HG03196 (cell line): ENCODE results near the gene OPRPN.

Source experiments
- ATAC-seq: cut with Tn5 transposase; IDR thresholded peaks from one replicate; pipeline ENCODE4 v1.9.1; 2021; ENCODE audit not compliant: unreplicated experiment

Gene OPRPN

GRCh38 chr4:70397580-70397979 is at the start of gene OPRPN:
OPRPN (plus strand) TSS chr4:70397940; CDS start chr4:70399286, 1,346 bp downstream.
- ATAC-seq = no peak

GRCh38 chr4:70356185-70356584 is 41.6 kb upstream of the OPRPN start:
- ATAC-seq = no peak

- ATAC-seq = no peak
Observed at GRCh38 chr4:70359115-70359661, 38.6 kb upstream of the OPRPN start.

- no peak for ATAC-seq
Observed at GRCh38 chr4:70360460-70360859, 37.3 kb upstream of the OPRPN start, which contains the start of gene SMR3A. SMR3A (plus strand) TSS chr4:70360760; CDS start chr4:70362116, 1,356 bp downstream.

GRCh38 chr4:70364002-70364401 is 33.7 kb upstream of the OPRPN start:
- no peak for ATAC-seq

GRCh38 chr4:70365479-70365878 is 32.3 kb upstream of the OPRPN start:
- no peak for ATAC-seq

- ATAC-seq = no peak
Observed at GRCh38 chr4:70367813-70368212, 29.9 kb upstream of the OPRPN start.

GRCh38 chr4:70371987-70372386 is 25.8 kb upstream of the OPRPN start:
- ATAC-seq = no peak

- ATAC-seq = no peak
Observed at GRCh38 chr4:70372760-70373159, 25.0 kb upstream of the OPRPN start.

- no peak for ATAC-seq
Observed at GRCh38 chr4:70380578-70380977, 17.2 kb upstream of the OPRPN start.

GRCh38 chr4:70382691-70383181 is 15.0 kb upstream of the OPRPN start, which contains the start of gene SMR3B:
SMR3B (plus strand) TSS chr4:70383131; CDS start chr4:70384511, 1,380 bp downstream.
- no peak for ATAC-seq

- ATAC-seq = peak; percentile 52
Observed at GRCh38 chr4:70392057-70392776, 5.5 kb upstream of the OPRPN start.

- no peak for ATAC-seq
Observed at GRCh38 chr4:70399319-70399718, 1.6 kb downstream of the OPRPN start.

- ATAC-seq = no peak
Observed at GRCh38 chr4:70402762-70403161, 5.0 kb downstream of the OPRPN start.

GRCh38 chr4:70405765-70406164 is 8.0 kb downstream of the OPRPN start:
- ATAC-seq = peak; percentile 68

- ATAC-seq = no peak
Observed at GRCh38 chr4:70425306-70425705, 27.6 kb downstream of the OPRPN start.

- ATAC-seq = no peak
Observed at GRCh38 chr4:70426789-70427188, 29.0 kb downstream of the OPRPN start.

GRCh38 chr4:70437197-70437596 is 39.5 kb downstream of the OPRPN start:
- no peak for ATAC-seq

- no peak for ATAC-seq
Observed at GRCh38 chr4:70442474-70442873, 44.7 kb downstream of the OPRPN start.

GRCh38 chr4:70443329-70443728 is 45.6 kb downstream of the OPRPN start:
- no peak for ATAC-seq

GRCh38 chr4:70449220-70449619 is 51.5 kb downstream of the OPRPN start:
- ATAC-seq = no peak

GRCh38 chr4:70452946-70453345 is 55.2 kb downstream of the OPRPN start:
- ATAC-seq = no peak
